HepG2 (cell line): ENCODE data around the gene HLA-DPA1.

Experiments used
- HMG20A ChIP-seq: IDR thresholded peaks from 2 replicates; pipeline ENCODE4 v1.6.1; 2016; ENCODE audit warnings: borderline replicate concordance
- ZBTB21 ChIP-seq: sonication (generic); formaldehyde crosslinking; IDR thresholded peaks from 2 replicates; pipeline ENCODE4 v1.4.0; 2020; ENCODE audit warnings: missing genetic modification reagents
- ZFP82 ChIP-seq: sonication (generic); formaldehyde crosslinking; IDR thresholded peaks from 2 replicates; pipeline ENCODE4 v1.5.1; 2020; ENCODE audit warnings: mild to moderate bottlenecking, missing genetic modification reagents, borderline replicate concordance

DNA sequence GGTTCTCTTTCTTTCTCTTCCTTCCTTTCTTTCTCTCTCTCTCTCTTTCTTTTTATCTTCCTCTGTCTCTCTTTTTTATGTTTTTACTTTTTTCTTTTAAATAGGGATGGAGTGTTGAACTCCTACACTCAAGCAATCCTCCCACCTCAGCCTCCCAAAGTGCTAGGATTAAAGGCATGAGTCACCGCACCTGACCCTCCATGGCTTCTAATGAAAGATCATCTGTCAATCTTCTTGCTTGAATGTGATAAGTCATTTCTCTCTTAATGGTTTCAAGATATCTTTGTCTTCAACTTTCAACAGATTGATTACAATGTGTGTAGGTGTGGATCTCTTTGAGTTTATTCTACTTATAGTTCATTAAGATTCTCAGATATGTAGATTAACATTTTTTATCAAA, 38.9 kb downstream of the HLA-DPA1 start:
- TF ChIP-seq ZBTB21, result no peak
- no peak for TF ChIP-seq ZFP82 (CRISPR knock-in tag)
- TF ChIP-seq HMG20A, result no peak
